ENCODE results near the gene SLC26A2. TPM values are rescaled to one million over a fixed set of nuclear protein-coding genes. Genes with fewer than 3 reads are reported as not detected.

SLC26A2 gene
- total RNA-seq, result 17.1 and 20.0 TPM in 2 replicates

DNA sequence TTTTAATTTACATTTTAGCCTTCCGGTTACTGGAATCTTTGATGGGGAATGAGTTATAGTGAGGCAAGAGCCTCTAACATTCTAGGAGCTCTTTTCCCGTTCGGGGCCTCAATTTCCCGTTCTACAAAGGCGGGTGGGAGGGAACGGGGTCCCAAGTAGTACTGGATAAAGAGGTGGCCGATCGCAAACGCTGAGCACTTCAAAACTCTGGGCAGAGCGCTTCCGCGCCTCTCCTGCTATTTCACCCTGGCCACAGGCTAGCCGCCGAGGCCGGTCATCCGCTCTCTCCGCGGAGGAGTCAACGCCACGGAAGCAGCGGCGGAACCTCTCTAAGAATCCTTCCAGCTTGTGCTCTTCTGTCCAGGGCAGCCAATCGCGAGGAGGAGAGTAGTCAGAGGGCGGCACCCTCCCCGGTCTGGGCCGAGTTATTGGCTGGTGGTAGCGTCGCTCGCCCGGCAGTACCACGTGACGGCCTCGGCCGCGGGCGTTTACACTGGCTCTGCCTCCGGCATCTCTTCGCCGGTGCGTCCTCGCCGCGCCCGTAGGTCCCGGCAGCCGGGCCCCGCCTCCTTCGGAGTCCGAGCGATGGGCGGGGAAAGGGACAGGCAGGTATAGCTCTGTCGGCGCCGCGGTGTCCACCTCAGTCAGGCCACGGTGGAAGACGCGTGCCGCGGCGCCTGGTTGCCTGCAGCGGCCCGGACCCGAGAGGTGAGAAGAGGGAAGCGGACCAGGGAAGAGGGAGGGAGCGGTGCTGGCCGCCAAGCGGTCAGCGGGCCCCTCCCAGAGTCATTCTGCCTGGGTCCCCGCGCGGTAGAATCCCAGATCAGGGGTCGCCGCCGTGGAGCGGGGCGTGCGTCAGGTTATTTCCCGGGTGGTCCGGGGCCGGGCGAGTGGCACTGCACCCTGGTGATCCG is at the start of gene SLC26A2:
SLC26A2 (plus strand) TSS at position 487 of the 914 bp plus-strand sequence. CDS start 16,895 bp downstream, outside the sequence.
- peak; percentile 82 to 98 for DNase-seq (ENCODE audit: low read depth in 2 of 2)

DNA sequence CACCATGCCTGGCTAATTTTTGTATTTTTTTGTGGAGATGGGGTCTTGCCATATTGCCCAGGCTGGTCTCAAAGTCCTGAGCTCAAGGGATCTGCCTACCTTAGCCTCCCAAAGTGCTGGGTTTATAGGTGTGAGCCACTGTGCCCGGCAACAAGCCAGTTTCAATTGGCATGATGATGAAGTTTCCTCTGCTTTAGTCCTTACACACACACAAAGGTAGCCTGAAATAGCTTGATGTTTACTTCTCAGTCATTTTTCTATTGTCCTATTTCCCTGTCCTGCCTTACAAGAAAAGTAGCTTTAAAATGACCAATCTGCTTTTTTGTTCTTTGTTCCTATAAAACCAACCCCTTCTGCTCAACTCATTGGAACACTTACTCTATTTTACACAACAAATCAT is 49.5 kb upstream of the SLC26A2 start:
- no peak for DNase-seq (ENCODE audit: low read depth in 2 of 2)

DNA sequence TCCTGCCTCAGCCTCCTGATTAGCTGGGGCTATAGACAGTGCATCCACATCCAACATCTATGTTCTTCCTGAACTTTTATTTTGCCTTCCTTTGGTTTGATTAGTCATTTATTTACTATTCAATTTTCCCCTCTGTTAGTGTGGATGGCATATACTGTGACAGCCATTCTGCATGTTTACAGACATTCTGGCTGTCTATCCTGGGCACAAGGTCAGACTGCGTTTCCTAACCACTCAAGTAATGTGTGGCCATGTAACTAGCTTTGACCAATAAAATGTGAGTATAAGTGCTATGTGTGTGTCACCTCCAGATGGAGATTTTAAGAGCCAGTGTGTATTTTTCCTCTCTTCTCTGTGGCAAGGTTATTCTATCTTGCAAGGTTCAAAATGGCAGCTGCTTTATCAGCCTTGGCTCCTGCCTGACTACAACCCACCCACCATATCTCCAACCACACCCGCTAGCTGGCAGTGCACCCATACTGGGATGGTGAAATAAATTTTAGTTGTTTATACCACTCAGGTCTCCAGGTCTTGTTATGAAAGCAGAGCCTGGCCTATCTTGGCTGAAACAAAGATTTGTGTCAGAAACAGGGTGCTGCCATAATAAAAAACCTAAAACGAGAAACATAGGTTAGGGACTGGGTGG is 48.2 kb upstream of the SLC26A2 start:
- DNase-seq (ENCODE audit: low read depth in 2 of 2), result no peak

DNA sequence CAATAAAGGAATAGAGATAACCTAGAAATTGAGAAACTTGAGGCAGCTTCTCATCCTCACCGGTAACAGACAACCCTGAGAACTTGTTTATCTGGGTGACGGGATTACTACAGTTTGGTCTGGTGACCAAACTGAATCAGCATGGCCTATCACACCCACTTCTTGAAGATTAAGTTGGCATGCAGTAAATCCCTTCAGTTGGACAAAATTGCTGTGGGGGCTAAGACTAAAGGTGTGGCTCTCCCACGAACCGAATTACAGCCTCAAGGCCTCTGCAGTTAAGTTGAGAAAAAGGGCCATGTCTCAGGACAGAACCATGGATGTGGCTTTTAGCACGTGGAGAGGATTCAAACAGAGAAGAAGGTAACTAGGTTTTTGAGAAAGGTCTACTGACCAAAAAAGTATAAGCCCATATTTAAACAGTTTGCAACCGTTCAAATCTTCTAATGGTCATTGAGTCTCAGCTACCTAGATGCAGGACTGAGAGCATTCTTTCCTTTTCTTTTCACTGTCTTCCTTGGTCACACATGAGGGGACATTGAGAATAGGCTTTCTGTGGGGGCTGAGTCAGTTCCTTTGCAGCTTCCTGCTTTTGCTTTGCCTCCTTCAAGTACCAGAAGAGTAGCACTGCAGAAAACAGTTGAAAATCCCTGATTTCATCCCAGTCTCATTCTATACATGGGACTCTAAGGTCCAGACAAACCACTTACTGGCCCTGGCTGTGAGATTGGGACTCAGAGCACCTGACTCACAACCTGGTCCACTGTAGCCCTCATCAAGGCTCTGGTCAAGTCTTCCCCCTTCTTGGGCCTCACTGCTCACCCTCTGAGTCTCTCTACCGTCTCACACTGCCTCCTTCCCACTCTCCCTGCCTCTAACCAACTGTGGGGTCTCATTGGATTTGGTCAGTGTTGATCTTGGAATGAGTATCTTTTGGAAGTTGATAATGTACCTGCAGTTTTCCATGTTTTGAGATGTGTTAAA is 46.8 kb upstream of the SLC26A2 start:
- peak in 1 of 2 donors; percentile 52 for DNase-seq (ENCODE audit: low read depth in 2 of 2)

DNA sequence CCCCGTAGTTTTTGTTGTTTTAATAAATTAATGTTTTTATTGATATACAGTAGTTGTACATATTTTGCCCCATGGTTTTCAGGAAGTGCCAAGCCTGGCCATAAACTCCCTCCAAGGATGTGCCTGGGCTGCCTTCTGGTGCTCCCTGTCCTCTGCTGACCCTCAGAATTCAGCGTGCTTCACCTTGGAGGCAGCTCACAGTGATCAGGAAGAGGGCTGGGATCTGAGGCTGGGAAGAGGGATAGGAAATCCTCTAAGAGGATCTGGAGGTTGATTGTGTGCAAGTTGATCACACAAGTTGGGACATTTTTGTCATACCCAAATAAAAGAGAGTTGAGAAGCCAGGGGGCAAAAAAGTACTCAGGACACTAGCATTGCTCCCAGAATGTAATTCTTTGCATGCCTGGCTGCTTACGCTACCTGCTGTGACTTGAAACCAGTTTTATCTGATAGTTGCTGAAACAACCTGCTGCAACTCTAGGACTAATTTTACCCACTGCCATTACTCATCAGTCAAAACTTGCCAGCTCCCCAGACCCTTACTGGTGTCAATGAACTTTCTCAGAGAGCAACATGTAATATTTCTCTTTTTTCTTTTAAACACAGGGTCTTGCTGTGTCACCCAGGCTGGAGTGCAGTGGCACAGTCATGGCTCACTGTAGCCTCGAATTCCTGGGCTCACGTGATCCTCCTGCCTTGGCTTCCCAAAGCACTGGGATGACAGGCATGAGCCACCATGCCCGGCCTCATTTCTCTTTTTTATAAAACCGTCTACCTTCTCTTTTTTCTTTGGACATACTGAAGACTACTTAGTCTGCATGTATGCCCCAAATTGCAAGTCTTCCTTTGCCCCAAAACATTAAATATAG is 44.9 kb upstream of the SLC26A2 start:
- no peak for DNase-seq (ENCODE audit: low read depth in 2 of 2)

DNA sequence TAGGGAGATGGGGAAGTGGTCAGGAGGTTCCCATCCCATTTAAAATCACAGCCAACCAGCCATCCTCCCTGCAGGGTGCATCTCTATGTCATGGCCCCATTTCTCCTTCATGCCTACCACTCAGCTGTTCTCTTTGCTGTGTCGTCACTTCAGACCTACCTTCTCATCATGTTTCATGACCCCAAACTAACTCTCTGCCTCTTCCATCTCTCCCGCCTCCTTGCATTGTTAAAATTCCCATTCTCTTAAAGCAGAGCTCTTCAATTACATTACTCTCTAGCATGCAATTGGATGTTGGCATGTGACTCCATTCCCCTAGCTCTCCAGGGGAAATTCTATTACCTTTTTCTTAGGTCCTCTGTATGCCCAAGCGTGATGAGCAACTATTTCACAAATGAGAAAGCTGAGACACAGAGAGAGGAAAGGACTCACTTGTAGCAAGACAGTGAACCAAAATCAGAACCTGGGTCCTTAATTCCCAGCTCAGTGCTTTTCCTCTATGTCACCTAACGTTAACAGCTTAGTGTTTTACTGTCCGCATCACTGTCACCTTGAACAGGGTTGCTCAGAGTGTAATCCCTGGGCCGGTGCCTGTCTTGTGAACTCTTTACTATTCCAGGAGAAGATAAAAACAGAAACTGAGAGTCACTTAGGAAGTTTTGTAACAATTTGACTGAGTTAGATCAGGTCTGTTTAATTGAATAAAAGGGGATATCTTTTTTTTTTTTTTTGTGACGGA is 44.1 kb upstream of the SLC26A2 start:
- DNase-seq (ENCODE audit: low read depth in 2 of 2), result no peak

DNA sequence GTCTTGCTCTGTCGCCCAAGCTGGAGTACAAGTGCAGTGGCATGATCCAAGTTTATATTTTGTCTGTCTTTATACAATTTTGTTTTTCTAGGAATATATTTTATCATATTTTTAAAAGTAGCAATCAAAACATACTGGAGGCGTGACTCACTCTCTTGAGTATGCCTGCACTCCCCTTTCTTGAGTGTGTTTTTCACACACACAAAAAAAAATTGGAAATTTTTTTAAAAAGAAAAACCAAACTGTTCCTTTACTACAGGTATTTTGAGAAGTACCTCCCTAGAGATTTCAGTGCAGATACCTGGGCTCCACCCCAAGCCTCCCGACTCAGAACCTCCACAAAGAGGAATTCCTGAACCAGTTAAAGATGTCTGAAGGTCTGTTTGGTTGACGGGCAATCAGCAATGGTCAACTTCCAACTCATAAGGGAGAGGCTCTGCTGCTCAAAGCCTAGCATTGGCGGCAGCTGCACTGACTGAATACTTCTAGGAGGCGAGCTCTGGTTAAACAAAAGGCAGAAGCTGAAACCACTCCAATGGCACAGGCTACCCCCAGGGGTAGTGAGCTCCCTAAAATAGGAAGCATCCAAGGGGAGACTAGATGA is 43.4 kb upstream of the SLC26A2 start:
- peak in 1 of 2 donors; percentile 35 for DNase-seq (ENCODE audit: low read depth in 2 of 2)

DNA sequence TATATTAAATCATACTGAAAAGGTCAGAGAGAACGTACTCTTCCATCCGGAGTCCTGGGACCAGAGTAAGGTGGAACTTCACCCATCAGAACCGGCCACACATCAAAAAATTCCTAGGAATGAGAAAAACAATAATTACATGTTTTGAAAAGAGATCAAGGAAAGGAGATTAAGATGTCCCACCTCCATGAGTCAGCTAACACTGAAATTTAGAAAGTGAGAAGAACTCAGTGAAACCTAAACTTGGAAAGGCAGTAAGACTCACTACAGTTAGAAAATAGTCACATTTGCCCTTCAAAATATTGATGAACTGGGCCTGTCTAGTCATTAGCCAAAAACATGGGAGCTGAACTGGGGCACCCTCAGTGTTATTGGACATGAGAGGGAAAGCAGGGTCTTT is 39.0 kb upstream of the SLC26A2 start:
- no peak for DNase-seq (ENCODE audit: low read depth in 2 of 2)

DNA sequence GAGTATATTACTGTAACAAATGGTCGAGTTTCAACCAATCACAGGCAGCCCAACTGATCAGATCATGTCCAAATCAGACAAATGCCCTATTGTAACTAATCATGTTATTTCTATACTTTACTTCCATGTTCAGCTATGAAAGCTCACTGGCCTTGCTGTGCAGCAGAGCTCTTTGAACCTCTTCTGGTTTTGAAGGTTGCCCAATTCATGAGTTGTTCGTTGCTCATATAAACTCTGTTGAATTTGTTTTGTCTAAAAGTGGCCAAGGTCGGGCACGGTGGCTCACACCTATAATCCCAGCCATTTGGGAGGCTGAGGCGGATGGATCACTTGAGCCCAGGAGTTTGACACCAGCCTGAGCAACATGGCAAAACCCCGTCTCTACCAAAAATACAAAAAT is 37.6 kb upstream of the SLC26A2 start:
- no peak for DNase-seq (ENCODE audit: low read depth in 2 of 2)

DNA sequence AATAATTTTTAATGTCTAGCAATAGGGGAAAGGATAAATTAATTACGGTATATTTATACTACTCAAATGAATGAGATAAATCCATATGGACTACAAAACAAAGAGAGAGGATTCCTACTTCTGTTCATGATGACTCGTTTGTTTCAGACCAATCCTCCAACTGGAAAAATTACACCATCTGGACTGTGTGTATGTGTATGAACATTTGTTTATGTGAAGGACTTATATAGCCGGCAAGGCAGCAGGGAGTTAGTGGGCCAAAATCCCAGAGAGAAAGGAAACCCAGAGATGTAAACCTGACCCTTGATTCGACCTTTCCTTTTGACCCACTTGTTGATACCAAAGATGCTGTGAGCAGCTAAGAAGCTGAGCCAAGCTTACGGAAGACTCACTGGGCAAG is 36.1 kb upstream of the SLC26A2 start:
- no peak for DNase-seq (ENCODE audit: low read depth in 2 of 2)

DNA sequence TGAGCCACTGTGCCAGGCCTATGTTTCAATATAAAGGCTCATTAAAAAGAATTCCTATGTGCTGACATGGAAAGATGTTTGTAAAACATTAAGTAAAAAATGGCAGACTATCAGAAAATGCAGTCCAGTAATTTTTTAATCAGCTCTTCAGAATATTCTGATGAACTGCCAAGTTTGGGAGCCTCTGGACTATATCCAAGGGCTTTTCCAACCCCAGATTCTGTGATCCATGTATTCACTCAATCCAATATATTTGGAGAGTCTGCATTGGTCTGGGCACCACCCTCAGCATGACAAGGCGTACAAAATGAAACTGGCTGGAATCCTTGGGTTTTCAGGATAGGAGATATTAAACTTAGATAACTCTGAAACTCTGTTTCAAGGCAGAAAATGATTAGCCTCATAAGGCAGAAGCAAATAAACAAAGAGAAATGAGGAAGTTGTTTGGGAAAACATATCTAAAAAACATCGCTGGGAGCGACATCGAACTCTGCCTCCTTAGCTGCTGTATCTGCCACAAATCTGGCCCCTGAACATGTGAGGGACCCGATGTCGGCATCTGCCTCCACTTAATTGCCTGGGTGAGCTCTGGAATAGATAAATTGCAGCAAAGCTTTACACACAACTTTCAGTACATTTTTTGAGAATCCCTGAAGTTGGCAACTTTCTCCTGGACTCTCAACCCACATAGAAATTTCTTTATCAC is 30.4 kb upstream of the SLC26A2 start:
- no peak for DNase-seq (ENCODE audit: low read depth in 2 of 2)

DNA sequence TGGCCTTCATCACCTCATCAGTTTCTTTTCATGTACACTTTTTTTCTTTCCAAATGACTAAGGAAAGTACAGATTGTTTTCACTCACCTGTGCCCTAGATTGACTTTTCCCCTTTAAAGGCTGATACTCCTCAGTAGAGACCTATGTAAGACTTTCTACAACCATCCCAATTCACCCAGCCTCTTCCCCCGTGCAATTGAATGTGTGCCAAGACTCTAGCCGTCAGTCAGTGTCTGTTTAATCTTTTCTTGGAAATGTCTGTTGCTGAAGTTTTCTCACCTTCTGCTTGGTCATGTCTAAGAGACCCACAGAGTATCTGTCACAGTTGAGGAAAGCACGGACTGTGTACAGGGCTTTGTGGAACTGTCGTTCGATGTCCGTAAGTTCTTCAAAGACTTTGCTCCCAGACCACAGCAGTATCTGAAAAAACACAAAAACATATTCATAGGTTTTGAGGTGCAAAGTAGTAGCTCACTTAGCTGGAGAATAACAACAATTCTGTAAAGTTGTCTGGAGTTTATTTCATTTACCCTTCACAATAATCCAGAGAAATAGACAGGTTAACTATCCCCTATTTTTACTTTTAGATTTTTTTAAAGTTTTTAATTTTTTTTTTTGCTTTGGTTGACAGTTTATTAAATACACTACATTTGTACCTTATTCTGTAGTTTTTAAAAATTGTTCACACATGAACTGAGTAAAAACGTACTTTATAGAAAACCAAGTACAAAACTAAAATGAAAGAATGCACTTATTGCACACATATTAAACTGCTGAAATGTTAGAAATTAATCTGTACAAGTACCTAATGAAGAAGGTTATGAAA is 29.6 kb upstream of the SLC26A2 start:
- no peak for DNase-seq (ENCODE audit: low read depth in 2 of 2)

DNA sequence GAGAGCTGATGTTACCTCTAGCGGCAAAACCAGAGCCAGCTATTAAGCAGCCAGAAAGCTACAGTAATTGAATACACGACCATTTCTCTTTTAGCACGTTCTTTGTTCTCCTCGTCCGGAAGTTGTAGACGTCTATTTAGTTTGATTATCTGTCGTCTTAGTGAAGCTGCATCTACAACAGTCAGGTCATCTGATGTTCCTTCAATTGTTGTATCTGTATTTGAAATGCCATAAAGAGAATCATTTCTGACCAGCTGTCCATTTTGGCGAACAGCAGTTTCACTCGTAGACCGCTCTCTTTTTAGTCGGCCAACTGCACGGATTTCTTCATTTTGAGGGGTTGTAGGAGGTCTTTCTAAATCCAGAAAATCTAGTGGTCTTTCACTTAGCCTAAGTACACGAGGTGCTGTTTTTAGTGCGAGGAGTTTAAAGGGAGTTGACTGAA is 28.5 kb upstream of the SLC26A2 start:
- DNase-seq (ENCODE audit: low read depth in 2 of 2), result no peak

DNA sequence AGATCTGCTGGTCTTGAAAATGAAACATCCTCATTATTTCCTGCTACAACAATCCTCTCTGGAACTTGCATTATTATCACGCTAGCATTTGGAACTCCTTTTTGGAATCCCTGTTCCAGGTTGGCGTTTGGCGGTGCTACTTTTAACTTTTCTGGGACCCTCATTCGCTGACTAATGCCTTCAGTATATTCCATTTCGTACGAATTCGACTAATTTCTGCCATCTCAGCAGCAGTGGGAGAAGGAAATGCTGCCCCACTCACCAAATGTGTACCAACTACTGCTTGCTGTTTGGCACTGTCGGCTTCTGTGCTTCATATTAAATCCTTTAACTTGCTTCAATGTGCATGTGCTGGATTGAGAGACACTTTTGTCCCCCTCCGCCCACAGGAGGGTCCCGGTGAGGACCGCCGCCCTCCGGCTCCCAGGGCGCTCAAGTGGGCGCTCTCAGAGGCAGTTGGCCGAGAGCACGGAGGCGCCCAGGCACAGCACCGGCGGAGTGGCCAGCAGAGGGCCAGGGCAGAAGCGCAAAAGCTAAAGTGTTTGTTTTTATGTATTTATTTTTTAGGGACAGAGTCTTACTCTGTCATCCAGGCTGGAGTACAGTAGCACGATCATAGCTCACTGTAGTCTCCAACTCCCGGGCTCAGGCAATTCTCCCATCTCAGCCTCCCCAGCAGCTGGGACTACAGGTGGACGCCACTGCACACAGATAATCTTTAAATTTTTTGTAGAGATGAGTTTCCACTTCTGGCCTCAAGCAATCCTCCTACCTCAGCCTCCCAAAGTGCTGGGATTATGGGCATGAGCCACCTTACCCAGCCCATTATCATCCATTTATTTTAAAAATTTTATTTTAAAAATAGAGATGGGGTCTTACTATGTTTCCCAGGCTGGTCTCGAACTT is 27.9 kb upstream of the SLC26A2 start:
- peak in 1 of 2 donors; percentile 28 for DNase-seq (ENCODE audit: low read depth in 2 of 2)

DNA sequence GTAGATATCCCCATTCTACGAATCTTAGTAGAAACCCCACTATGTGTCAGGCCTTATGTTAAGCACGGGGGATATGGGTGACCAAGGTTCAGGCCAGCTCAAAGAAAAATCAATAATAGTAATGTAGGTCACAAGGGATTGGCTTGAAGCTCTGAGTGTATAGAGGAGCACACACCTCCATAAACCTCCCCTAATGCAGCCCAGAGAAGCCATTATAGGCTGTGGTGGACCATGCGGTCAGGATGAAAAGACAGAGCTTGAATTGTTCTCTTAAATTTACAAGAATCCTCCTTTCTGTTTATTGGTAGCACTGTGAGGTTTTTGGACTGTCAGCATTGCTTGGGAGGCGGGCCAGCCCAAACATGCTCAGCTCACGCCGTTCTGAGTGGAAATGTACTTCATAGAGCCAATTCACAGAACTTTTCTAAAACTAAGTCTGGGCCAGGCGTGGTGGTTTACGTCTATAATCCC is 25.1 kb upstream of the SLC26A2 start:
- no peak for DNase-seq (ENCODE audit: low read depth in 2 of 2)

DNA sequence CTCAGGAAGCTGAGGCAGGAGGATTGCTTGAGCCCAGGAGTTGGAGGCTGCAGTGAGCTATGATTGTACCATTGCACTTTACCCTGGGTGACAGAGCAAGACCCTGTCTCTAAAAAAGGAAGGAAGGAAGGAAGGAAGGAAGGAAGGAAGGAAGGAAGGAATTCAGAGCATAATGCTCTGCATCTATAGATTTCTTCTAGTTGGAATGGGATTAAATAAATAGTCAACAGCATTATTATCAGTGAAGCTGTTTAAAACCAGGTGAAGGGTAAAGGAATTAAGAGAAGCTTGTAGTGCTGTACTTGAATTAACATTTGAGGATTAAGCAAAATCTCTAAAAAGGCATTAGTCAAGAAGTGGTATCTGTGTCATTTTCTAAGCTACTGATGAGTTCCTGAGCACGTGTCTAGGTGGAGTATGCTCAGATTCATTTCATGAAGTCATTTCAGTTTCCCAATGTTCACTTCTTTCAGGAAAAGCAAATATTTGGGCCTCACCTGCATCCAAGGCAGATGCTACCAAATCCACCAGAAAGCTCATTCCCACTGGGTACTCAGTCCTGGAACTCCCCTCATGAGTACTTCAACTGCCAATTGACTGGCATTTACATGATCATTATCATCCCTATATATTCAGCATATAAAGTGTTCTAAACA is 24.4 kb upstream of the SLC26A2 start:
- no peak for DNase-seq (ENCODE audit: low read depth in 2 of 2)
